KBM-7 (cell line): ENCODE results near the gene GPRIN3.

Experiments
- DNase-seq: peaks from one replicate; pipeline ENCODE4 v3.0.0-alpha.2; 2015
- in situ Hi-C: fragments of 300-500 bp; cut with MboI; formaldehyde crosslinking; loops from 2 replicates; pipeline ENCODE4 v1.14.3; 2020; ENCODE audit warnings: low sequenced_read_pairs, low pct_unique_long_range_greater_than_20kb, mixed read lengths

GPRIN3 gene

GRCh38 chr4:89307446-89308160, at the start of gene GPRIN3:
GPRIN3 (minus strand) TSS chr4:89307800; CDS start chr4:89250110, 57,690 bp downstream.
- in situ Hi-C loops = no loop called here
- peak; percentile 56 for DNase-seq

- in situ Hi-C loops = no loop called here
- DNase-seq = no peak
Observed at GRCh38 chr4:89357340-89357739, 49.7 kb upstream of the GPRIN3 start.

GRCh38 chr4:89356086-89356485, 48.5 kb upstream of the GPRIN3 start:
- no peak for DNase-seq

DNA sequence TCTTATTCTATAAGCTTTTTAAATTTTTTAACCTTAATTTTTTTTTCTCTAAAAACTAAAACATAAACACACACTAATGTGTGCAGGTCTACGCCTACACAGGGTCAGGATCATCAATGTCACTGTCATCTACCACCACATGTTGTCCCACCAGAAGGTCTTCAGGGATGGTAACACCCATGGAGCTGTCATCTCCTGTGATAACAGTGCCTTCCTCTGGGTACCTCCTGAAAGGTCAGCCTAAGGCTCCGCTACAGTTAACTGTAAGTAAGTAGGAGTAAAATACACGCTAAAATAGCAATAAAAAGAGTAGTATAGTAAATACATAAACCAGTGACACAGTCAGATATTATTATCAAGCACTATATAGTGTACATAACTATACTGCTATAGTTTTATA, 45.9 kb upstream of the GPRIN3 start:
- no peak for DNase-seq
- in situ Hi-C loops = no loop called here

More at GRCh38 chr4:89356086-89356485, 48.5 kb upstream of the GPRIN3 start:
- in situ Hi-C loops = no loop called here

DNA sequence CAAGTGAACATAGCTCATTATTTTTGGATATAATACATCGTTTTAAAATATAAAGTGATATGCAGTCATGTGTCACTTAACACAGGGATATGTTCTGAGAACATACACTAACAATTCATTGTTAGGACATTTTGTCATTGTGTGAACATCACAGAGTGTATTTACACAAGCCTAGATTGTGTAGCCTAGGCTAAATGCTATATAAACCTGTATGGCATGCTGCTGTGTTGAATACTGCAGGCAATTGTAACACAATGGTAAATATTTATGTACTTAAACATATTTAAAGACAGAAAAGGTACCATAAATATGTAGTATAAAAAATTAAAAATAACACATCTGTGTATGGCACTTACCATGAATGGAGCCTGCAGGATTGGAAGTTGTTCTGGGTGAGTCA, 44.9 kb upstream of the GPRIN3 start:
- in situ Hi-C loops = no loop called here
- DNase-seq = no peak

DNA sequence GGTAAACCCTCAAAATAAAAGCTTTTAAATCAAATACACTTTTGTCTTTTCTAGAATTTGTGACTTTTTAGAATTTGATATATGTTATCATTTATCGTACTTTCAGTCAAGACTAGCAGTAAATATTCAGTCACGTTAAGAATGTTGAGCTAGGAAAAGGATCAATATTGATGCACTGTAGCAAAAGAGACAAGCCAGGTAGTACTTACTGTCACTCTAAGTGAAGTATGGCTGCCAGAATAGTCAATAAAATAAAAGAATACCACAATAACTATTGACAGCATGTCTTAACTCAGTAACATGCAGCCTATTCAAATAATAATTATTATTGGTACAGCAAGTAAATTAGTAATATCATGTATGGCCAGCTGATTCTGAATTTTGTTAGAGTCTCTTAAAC, 43.6 kb upstream of the GPRIN3 start:
- no peak for DNase-seq
- in situ Hi-C loops = no loop called here

DNA sequence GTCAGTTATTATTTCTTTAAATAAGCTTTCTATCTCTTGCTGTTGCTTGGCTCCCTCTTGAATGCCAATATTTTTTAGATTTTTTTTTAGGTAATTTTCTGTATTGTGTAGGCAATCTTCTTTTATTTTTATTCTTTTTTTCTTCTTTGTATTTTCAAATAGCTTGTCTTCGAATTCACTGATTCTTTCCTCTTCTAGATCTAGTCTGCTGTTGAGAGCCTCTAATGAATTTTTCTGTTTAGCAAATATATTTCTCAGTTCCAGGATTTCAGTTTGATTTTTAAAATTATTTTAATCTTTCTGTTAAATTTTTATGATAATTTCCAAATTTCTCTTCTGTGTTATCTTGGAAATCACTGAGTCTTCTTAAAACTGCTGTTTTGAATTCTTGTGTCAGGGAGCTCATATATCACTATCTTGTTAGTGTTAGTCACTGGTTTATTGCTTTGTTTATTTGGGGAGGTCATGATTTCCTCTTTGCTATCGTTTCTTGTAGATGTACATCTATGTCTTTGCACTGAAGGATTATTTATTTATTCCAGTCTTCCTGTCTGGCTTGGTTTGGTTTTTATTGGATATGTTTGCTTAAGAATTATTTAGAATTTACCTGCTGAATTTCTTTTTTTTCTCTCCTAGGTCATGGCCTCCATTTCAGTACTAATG, 39.9 kb upstream of the GPRIN3 start:
- in situ Hi-C loops = no loop called here
- DNase-seq = no peak

DNA sequence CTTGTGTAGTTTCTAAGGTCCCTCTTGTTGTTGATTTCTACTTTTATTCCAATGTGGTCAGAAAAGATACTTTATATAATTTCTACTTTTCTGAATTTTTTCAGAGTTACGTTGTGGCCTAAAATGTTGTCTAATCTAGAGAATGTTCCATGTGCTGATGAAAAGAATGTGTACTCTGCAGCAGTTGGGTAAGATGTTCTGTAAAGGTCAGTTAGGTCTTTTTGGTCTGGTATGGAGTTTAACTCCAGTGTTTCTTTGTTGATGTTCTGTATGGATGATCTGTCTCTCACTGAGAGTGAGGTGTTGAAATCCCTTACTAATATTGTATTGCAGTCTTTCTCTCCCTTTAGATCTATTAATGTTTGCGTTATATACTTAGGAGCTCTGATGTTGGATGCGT, 37.0 kb upstream of the GPRIN3 start:
- no peak for DNase-seq
- in situ Hi-C loops = no loop called here

GRCh38 chr4:89338206-89338605, 30.6 kb upstream of the GPRIN3 start:
- in situ Hi-C loops = no loop called here
- DNase-seq = no peak

GRCh38 chr4:89337681-89338080, 30.1 kb upstream of the GPRIN3 start:
- no peak for DNase-seq
- in situ Hi-C loops = no loop called here

DNA sequence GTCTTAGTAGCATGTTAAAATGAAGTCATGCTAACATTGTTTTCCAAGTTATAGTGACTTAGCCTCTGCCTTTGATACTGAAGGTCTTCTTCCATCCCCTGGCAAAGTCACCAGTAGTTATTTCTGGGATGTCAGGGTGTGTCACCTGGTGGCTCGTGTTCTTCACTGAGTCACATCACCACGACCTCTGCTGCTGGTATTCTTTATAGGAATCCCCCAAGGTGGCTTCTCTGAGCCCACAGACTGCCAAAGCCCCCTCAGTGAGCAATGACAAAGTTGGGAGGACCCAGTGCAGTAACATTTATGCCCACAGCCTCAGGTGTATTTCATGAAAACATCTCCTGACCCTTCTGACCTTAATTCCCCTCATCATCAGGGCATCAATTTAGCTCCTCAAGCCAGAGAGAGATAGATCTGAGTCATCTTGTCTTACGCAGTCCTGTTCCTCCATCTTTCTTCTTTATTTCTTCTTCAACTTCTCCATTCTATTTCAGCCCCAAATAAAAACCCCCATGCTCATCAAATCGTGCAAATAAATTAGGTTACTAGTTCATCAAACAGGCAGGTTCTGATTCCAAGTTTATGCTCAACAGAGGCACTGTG, 29.3 kb upstream of the GPRIN3 start:
- in situ Hi-C loops = no loop called here
- DNase-seq = no peak

DNA sequence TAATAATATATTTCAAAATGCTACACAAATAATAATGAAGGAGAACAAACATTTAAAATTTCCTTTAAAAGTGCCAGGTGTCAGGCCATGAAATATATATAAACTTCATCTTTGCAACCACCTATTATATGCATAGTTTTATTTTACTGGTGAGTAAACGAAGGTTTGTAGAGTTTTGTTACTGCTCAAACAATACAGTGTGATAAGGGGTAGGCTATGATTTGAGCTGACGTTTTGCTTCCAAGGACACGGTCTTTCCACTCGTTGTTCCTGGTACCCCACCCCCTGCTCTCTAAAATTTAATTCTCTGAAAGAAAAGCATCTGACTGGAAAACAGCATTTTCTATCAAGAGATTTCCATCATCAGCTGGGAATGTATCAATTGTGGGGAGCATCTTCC, 27.2 kb upstream of the GPRIN3 start:
- in situ Hi-C loops = no loop called here
- no peak for DNase-seq

DNA sequence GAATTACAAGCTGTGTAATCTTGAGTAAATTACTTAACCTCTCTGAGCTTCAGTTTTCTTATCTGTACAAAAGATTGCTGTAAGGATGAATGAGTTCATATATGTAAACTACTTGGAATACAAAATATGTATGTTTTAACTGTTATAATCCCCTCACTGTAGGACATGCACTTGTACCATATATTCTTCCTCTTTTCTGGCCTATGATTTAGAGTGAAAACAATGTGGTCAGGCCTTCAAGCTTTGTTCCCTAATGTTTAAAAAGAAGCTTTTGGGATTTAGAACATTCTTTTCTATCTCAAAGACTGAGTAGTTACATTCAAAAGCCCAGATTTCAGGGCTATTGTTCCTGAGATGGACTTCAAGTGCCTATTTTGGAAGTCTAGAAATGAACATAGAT, 26.7 kb upstream of the GPRIN3 start:
- no peak for DNase-seq

DNA sequence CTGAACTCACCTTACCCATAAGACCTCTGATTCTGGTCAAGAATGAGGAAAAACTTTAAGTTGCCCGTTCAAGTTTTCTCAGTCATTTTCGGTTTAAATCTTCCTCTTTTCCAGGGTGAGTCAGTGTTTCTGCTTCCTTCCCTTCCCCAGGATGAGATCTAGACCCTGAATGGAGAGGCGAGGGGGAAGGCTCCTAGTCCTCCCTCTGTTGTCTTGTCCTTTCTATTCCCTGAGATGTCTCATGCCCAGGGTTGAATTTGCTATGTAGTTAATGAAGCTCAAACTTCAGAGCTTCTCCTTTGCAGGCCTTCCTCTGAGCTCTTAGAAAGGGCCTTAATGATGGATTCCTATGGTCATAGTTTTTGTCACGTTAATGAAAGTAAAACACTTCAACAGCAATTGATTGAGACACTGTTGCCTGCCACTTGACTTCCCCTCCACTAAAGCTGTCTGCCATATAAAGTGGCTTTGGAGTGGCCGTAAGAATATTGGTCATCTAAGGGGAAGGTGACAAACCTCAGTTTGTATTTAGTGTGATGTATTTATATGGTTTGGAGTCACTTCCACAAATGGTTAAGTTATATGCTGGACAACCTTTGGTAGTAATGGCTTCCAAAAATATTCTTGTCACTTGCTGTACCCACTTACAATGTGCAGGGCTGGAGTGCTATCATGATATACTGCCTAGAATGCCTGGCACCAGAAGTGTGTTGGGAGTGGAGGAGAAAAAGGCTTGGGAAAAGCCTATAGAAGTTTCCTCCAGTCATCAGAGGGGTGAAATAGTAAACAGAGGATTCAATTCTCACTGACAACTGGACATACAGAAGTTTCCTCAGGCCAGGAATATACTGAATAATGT, 24.3 kb upstream of the GPRIN3 start:
- DNase-seq = peak; percentile 50
- in situ Hi-C loops = no loop called here

More for the DNA sequence above, 26.7 kb upstream of the GPRIN3 start:
- in situ Hi-C loops = no loop called here

- no peak for DNase-seq
- in situ Hi-C loops = no loop called here
Observed at GRCh38 chr4:89331197-89331596, 23.6 kb upstream of the GPRIN3 start.

DNA sequence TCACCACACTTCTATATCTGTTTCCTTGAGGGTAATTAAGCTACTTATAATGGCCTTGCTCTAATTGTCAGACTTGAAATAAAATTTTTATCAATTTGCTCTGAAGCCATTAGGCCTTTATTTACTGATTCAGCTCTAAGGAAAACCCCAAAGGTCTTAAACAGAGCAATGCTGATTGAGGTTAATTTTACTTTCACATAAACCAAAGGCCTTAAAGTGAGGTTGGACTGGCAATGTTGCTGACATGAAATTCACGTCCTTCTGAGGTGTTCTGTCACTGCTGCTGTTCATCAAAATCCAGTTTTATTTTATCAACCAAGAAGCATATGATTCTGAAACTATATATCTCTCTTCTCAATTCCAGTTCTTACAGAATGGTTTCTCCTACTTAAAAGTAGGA, 21.7 kb upstream of the GPRIN3 start:
- in situ Hi-C loops = no loop called here
- no peak for DNase-seq

GRCh38 chr4:89324671-89325070, 17.1 kb upstream of the GPRIN3 start:
- in situ Hi-C loops = no loop called here

DNA sequence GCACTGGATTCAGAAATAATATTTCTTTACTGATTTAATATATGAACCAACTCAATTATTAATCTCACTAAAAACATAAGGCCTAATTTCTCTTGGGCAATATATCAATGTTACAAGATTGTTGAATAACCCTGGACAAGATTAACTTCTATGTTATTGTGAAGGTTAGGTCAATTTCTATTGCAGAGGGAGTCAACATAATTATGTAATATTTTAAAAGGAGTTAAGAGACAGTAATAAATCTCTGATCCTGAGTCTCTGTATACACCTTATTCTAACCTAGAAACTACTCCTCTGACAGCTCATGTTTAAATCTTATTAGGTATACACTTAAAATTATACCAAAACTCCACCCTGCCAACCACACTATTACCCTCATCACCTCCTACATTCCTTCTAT, 15.1 kb upstream of the GPRIN3 start:
- in situ Hi-C loops = no loop called here

More at GRCh38 chr4:89324671-89325070, 17.1 kb upstream of the GPRIN3 start:
- peak; percentile 88 for DNase-seq

DNA sequence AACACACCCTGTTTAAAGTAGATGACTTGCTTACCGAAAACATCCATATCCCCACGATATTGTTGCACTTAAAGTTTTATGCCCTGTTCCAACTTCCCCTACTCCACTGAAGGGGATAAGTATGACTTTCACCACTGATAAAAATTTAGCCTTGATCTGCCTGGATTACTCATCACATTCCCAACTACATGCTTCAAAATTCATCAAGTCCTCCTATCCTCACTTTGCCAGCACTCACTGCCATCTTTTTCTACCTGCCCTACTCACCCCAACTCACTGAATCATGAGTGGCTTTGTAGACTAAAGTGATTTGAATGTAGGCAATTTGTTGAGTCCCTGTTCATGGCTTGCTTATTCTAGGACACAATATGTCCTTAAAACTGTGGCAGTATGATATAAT, 12.2 kb upstream of the GPRIN3 start:
- no peak for DNase-seq
- in situ Hi-C loops = no loop called here

More for the DNA sequence above, 15.1 kb upstream of the GPRIN3 start:
- DNase-seq = no peak
